ENCODE measurements around the gene TM9SF4.

Gene TM9SF4, protein sequence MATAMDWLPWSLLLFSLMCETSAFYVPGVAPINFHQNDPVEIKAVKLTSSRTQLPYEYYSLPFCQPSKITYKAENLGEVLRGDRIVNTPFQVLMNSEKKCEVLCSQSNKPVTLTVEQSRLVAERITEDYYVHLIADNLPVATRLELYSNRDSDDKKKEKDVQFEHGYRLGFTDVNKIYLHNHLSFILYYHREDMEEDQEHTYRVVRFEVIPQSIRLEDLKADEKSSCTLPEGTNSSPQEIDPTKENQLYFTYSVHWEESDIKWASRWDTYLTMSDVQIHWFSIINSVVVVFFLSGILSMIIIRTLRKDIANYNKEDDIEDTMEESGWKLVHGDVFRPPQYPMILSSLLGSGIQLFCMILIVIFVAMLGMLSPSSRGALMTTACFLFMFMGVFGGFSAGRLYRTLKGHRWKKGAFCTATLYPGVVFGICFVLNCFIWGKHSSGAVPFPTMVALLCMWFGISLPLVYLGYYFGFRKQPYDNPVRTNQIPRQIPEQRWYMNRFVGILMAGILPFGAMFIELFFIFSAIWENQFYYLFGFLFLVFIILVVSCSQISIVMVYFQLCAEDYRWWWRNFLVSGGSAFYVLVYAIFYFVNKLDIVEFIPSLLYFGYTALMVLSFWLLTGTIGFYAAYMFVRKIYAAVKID

DNA sequence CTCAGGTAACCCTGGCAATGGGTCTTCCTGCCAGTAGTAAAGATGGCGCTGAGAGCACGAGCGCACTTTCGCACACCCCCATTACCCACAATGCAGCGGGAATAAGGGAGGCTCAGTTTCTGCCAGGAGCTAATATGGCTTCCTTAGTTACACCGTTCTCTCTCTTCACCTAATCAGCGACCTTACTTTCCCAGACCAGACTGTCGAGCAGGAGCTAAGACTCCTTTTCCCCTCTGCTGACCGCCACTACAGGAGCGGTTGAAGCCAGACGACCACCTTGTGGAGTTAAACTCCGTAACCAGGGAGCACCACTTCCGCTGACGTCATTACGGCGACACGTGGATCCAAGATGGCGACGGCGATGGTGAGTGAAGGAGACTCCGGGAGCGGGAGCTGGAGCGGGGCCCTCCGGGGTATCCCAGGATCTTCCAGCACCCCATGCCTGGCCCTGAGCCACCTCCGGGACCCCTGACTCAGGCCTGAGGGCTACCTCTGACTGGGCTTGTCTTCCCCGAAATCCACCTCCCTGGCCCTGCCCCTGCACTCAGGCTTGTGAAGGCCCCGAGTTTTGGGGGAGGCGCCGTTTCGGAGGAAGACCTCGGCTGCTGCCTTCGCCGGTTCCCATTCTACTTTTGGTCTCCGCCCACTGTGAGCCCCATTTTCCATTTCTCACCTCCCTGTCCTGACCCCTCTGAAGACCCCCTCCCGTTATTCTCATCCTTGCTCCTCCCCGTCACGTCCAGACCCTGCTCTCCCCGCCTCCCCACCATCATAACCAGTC is at the start of gene TM9SF4:
TSS of gene TM9SF4 (plus strand) at position 323 of the 781 bp plus-strand sequence. CDS start at position 350, 27 bp downstream.
- peak; percentile 92 for DNase-seq (ENCODE audit: low read depth)
- in situ Hi-C loops (cut with HindIII; ENCODE audit: low sequenced_read_pairs), result no loop called here
- TF ChIP-seq, protein P1, sequence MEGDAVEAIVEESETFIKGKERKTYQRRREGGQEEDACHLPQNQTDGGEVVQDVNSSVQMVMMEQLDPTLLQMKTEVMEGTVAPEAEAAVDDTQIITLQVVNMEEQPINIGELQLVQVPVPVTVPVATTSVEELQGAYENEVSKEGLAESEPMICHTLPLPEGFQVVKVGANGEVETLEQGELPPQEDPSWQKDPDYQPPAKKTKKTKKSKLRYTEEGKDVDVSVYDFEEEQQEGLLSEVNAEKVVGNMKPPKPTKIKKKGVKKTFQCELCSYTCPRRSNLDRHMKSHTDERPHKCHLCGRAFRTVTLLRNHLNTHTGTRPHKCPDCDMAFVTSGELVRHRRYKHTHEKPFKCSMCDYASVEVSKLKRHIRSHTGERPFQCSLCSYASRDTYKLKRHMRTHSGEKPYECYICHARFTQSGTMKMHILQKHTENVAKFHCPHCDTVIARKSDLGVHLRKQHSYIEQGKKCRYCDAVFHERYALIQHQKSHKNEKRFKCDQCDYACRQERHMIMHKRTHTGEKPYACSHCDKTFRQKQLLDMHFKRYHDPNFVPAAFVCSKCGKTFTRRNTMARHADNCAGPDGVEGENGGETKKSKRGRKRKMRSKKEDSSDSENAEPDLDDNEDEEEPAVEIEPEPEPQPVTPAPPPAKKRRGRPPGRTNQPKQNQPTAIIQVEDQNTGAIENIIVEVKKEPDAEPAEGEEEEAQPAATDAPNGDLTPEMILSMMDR (IDR thresholded peaks at IDR 0.05; ENCODE audit: low read depth, low read length, missing control alignments), result no peak
- peak within 1 kb of the TSS; percentile 100 for H3K4me3 ChIP-seq (ENCODE audit: low read depth, low read length)

DNA sequence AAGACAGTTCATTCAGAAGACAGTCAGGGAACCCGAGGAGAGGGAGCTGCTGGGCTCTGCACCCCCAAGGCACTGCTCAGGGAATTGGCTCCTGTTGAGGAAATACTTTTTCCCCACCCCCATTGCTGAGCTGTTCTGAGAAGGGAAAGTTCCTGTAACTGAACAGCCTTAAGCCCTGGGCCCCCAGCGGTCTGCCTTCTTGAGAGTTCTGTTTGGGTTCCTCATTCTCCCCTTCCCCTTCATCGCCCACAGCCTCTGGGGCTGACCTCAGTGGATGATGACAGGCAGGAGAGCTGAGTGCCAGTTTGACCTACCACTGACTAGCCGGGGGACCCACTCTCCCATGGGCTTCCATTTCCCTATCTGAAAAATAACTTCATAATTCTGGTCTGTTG is 46.7 kb upstream of the TM9SF4 start:
- in situ Hi-C loops (cut with HindIII; ENCODE audit: low sequenced_read_pairs), result no loop called here
- TF ChIP-seq, protein P1 (IDR thresholded peaks at IDR 0.05; ENCODE audit: low read depth, low read length, missing control alignments), result no peak
- no peak overlapping the region for H3K4me3 ChIP-seq (ENCODE audit: low read depth, low read length)
- no peak for DNase-seq (ENCODE audit: low read depth)

DNA sequence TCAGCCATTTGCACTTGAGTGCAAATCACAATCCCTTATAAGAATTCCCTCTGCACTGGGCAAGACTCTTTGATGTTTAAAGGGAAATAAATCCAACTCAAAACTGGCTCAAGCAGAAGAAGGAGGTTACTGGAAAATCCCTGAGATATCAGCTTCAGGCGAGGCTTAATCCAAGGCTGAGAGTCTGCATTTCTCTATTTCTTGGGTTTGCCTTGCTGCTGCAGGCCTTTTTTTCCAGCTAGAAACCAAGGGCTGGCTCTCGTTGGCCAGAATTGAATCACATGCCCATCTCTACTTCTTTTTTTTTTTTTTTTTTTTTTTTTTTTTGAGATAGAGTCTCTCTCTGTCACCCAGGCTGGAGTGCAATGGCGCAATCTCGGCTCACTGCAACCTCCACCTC is 45.8 kb upstream of the TM9SF4 start:
- in situ Hi-C loops (cut with HindIII; ENCODE audit: low sequenced_read_pairs), result no loop called here
- TF ChIP-seq, protein P1 (IDR thresholded peaks at IDR 0.05; ENCODE audit: low read depth, low read length, missing control alignments), result no peak
- H3K4me3 ChIP-seq (ENCODE audit: low read depth, low read length), result no peak overlapping the region
- DNase-seq (ENCODE audit: low read depth), result no peak

DNA sequence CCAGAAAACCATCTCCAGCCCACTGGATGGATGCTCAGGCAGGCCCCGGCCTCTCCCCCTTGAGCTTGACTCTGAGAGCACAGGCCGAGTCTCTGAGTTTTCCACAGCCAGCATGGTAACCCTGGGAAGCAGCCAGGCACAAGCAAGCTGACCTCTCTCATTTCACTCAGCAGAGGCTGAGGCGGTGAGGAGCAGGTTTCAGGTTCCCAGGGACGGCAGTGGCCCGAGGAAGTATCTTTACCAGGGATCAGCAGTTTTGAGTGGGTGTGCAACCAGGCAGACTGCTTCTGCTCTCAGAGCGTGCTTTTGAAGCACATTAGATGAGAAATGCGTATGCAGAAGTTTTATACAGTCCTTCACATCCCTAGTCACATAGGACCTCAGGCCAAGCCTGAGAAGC is 44.8 kb upstream of the TM9SF4 start:
- DNase-seq (ENCODE audit: low read depth), result no peak
- H3K4me3 ChIP-seq (ENCODE audit: low read depth, low read length), result no peak overlapping the region
- in situ Hi-C loops (cut with HindIII; ENCODE audit: low sequenced_read_pairs), result no loop called here
- TF ChIP-seq, protein P1 (IDR thresholded peaks at IDR 0.05; ENCODE audit: low read depth, low read length, missing control alignments), result no peak

DNA sequence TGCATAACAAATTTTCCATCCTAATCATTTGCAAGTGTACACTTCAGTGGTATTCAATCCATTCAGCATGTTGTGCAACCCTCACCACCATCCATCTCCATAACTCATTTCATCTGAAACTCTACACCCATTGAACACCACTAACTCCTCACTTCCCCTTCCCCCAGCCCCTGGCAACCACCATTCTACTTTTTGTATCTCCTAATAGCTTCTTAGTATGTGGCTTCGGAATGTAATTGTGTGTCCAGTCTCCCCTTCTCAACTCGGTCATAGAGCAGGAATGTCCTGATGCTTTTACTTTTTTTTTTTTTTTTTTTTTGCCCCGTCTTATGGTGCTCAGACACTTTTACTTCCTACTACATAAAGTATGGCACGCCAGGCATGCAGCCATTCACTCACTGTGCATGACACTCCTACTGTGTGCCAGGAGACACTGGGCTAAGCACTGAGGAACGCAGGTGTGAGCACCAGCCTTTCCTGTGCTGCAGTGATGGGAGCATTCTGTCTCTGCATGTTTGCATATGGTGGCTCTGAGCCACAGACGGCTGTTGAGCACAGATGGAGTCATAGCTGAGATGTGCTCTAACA is 42.2 kb upstream of the TM9SF4 start:
- H3K4me3 ChIP-seq (ENCODE audit: low read depth, low read length), result no peak overlapping the region
- DNase-seq (ENCODE audit: low read depth), result peak; percentile 19
- in situ Hi-C loops (cut with HindIII; ENCODE audit: low sequenced_read_pairs), result no loop called here
- TF ChIP-seq, protein P1 (IDR thresholded peaks at IDR 0.05; ENCODE audit: low read depth, low read length, missing control alignments), result no peak

DNA sequence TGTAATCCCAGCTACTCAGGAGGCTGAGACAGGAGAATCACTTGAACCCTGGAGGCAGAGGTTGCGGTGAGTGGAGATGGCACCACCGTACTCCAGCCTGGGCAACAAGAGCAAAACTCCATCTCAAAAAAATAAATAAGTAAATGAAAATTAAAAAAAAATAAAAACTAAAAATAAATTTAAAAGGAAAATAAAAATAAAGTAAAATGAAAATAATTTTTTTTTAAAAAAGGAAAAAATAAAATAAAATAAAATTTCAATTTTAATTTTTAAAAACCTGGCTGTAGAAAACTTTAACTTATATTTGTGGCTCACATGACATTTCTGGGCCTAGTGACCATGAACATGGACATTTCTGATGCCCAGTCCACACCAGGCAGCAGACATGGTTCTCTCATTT is 41.3 kb upstream of the TM9SF4 start:
- in situ Hi-C loops (cut with HindIII; ENCODE audit: low sequenced_read_pairs), result no loop called here
- no peak for DNase-seq (ENCODE audit: low read depth)
- no peak overlapping the region for H3K4me3 ChIP-seq (ENCODE audit: low read depth, low read length)
- TF ChIP-seq, protein P1 (IDR thresholded peaks at IDR 0.05; ENCODE audit: low read depth, low read length, missing control alignments), result no peak
